ENCODE data around the gene LAMP1. TPM values are rescaled to one million over a fixed set of nuclear protein-coding genes. Genes with fewer than 3 reads are reported as not detected.
"Not testable (repeated sequence)": the region's sequence is repeated elsewhere in the genome, so short reads cannot be mapped to it uniquely, and the experiment has no call there.

The LAMP1 gene
- total RNA-seq, 1 donor from 2014 or later = 77.2 TPM

DNA sequence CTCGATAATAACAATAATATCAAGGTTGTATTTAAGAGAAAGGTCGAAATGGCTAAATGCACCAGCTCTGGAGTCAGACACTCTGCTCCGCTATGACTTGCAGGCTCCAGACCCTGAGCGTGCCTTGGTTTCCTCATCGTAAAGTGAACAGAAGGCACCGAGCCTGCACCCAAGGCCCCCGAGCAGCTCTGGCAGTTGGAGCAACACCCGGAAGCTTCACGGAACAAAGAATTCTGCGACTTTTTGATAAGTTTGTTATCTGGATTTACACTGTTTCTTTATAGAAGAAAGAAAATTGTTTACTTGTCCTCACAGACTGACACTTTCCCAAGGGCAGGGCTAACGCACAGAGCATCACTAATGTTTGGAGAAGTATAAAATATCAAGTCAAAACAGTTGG, 62.5 kb downstream of the LAMP1 start:
- Histone ChIP-seq H3K4me1 (ENCODE audit: control insufficient read depth in 3 of 3, insufficient read depth in 3 of 3, low read length in 3 of 3) (peaks cover 0 to 4% (median 2%) of the 10 kb centered on the region in 3 donors), H3K9me3 (ENCODE audit: control insufficient read depth in 3 of 3, low read length in 3 of 3) (no peaks in the 10 kb centered on the region), H3K4me3 (ENCODE audit: low read length in 3 of 3) (no peak overlapping the region), H3K27ac (ENCODE audit: low read depth, low read length) (no peak overlapping the region), H3K9ac (ENCODE audit: low read depth in 1 of 3, low read length in 3 of 3) (no peak overlapping the region), H3K27me3 (ENCODE audit: control insufficient read depth in 3 of 3, insufficient read depth in 3 of 3, low read length in 3 of 3) (no peaks in the 10 kb centered on the region), H3K36me3 (ENCODE audit: control insufficient read depth in 3 of 3, insufficient read depth in 3 of 3, low read length in 3 of 3) (peaks cover 3 to 6% (median 3%) of the 10 kb centered on the region in 3 donors)

DNA sequence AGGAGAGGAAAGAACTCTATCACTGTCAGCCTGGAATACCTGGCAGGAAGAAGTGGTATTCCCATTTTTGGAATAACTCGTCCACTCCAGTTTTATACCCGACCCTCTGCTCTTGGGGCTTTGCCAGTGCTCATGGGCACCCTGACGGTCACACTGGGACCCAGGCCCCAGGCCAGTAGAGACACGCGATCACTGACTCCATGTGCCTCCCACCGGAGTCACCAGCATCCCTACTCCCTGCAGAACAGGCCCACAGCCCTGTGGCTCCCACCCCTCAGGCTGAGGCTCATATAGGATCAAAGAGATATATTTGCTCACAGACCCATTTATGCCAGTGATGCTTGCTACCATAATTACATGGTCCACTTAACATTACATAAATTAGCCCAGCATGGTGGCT, 63.4 kb downstream of the LAMP1 start:
- Histone ChIP-seq H3K9ac (ENCODE audit: low read depth in 1 of 3, low read length in 3 of 3) (no peak overlapping the region), H3K9me3 (ENCODE audit: control insufficient read depth in 3 of 3, low read length in 3 of 3) (no peaks in the 10 kb centered on the region), H3K4me1 (ENCODE audit: control insufficient read depth in 3 of 3, insufficient read depth in 3 of 3, low read length in 3 of 3) (peaks cover 2 to 13% (median 7%) of the 10 kb centered on the region in 3 donors), H3K27ac (ENCODE audit: low read depth, low read length) (no peak overlapping the region), H3K36me3 (ENCODE audit: control insufficient read depth in 3 of 3, insufficient read depth in 3 of 3, low read length in 3 of 3) (peaks cover 3 to 4% (median 3%) of the 10 kb centered on the region in 3 donors), H3K4me3 (ENCODE audit: low read length in 3 of 3) (no peak overlapping the region), H3K27me3 (ENCODE audit: control insufficient read depth in 3 of 3, insufficient read depth in 3 of 3, low read length in 3 of 3) (no peaks in the 10 kb centered on the region)

DNA sequence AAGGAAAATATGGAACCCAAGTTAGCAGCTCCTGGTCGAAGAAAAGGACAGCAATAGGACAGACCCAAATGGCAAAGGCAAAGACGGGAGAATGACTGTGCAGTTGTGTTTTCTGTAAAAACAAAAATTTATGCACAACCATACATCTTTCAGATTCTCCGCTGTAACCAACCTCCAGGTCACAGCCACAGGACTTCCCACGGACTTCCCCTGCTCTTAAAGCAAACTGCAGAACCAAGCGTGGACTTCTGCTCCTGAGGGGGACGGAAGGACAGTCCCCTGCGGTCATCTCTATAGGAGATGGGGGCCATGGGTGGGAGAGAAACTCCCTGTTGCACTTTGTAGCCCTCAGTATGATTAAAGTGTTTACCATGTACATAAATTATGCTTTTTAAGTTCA, 64.4 kb downstream of the LAMP1 start:
- no peaks in the 10 kb centered on the region for H3K27me3 ChIP-seq (ENCODE audit: control insufficient read depth in 3 of 3, insufficient read depth in 3 of 3, low read length in 3 of 3)
- H3K9ac ChIP-seq (ENCODE audit: low read depth in 1 of 3, low read length in 3 of 3) = no peak overlapping the region
- no peaks in the 10 kb centered on the region for H3K9me3 ChIP-seq (ENCODE audit: control insufficient read depth in 3 of 3, low read length in 3 of 3)
- peaks cover 3 to 4% (median 3%) of the 10 kb centered on the region in 3 donors for H3K36me3 ChIP-seq (ENCODE audit: control insufficient read depth in 3 of 3, insufficient read depth in 3 of 3, low read length in 3 of 3)
- H3K4me1 ChIP-seq (ENCODE audit: control insufficient read depth in 3 of 3, insufficient read depth in 3 of 3, low read length in 3 of 3) = peaks cover 2 to 13% (median 9%) of the 10 kb centered on the region in 3 donors
- H3K27ac ChIP-seq (ENCODE audit: low read depth, low read length) = no peak overlapping the region
- H3K4me3 ChIP-seq (ENCODE audit: low read length in 3 of 3) = no peak overlapping the region

DNA sequence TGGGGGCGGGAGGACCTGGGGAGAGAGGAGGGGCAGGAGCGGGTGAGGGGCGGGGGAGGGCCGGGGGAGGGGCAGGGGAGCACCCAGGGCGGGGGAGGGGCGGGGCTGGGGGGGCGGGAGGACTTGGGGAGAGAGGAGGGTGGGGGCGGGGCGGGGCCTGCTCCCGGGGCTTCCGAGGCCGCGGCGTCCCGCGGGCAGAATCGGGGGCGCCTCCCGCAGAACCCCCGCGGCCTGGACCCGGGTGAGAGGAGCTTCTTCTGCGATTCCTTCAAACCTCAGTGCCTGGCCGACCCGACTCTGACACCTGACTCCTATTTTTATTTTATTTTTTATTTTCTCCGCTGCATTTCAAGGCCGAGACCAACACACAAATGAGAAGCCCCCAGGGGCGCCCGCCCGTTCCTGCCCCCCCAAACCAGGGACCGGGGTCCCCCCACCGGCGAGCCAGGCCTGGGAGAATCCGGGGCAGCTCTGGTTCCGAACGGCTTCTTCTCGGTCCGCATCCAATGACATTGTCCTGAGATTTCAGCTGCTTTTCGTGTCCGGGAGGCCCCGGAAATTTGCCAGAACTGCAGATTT, 67.4 kb downstream of the LAMP1 start:
- Histone ChIP-seq H3K4me1 (ENCODE audit: control insufficient read depth in 3 of 3, insufficient read depth in 3 of 3, low read length in 3 of 3) (peaks cover 2 to 13% (median 9%) of the 10 kb centered on the region in 3 donors), H3K36me3 (ENCODE audit: control insufficient read depth in 3 of 3, insufficient read depth in 3 of 3, low read length in 3 of 3) (peaks cover 0 to 4% (median 0%) of the 10 kb centered on the region in 3 donors), H3K27ac (ENCODE audit: low read depth, low read length) (peak overlapping the region; percentile 72), H3K27me3 (ENCODE audit: control insufficient read depth in 3 of 3, insufficient read depth in 3 of 3, low read length in 3 of 3) (no peaks in the 10 kb centered on the region), H3K4me3 (ENCODE audit: low read length in 3 of 3) (peak overlapping the region; percentile 43 to 72 (median 60)), H3K9me3 (ENCODE audit: control insufficient read depth in 3 of 3, low read length in 3 of 3) (no peaks in the 10 kb centered on the region), H3K9ac (ENCODE audit: low read depth in 1 of 3, low read length in 3 of 3) (peak overlapping the region; percentile 68 to 86 (median 81))

DNA sequence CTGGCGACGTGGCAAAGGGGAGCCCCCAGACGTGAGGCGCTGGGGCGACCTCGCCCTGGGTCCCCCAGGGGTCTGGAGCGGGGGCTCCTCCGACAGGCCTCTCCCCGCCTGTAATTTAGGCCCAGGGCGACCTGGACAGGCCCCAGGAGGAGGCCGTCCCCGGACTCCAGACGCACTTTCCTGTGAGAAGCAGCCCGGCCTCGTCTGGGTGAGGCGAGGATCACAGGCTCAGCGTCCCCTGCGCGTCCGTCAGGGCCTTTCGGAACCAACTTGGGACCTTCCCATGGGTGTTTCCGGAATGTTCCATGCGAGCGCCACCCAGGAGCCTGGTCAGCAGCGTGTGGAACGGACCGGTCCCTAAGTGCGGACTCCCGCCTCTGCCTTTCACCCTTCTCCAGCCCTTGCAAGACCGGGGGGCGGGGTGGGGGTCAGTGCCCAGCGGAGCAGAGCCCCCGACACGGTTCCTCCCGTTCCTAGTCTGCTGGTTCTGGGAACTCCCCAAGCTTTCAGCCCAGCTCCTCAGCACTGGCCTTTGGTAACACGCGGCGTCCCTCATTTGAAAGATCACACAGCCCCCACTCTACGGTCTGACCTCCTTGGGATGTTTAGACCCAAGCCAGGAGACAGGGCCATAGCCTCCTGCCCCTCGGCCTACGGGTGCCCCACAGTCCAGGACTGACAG, 68.0 kb downstream of the LAMP1 start:
- H3K9ac ChIP-seq (ENCODE audit: low read depth in 1 of 3, low read length in 3 of 3) = peak overlapping the region; percentile 68 to 86 (median 81)

DNA sequence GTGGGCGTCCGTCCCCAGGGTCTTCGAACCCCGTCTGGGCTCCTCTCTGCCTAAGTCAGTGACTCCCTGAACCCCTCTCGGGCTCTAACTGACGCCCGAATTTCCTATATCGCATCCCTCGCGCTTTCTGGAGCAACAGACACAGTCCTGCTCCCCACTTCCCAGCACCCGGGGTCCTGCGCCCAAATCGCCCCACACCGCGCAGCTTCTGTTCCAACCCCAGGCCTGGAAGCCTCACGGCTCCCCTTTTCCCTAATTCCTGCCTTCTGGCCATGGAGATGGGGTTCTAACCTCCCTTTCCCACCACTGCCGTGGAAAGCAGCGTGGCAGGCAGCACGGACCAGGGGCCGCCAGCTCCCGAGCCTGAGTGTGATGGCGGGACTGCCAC, 68.5 kb downstream of the LAMP1 start:
- Histone ChIP-seq H3K4me3 (ENCODE audit: low read length in 3 of 3) (no peak overlapping the region), H3K36me3 (ENCODE audit: control insufficient read depth in 3 of 3, insufficient read depth in 3 of 3, low read length in 3 of 3) (peaks cover 0 to 2% (median 0%) of the 10 kb centered on the region in 3 donors), H3K9ac (ENCODE audit: low read depth in 1 of 3, low read length in 3 of 3) (peak overlapping the region in 2 of 3 donors; percentile 33 to 81), H3K4me1 (ENCODE audit: control insufficient read depth in 3 of 3, insufficient read depth in 3 of 3, low read length in 3 of 3) (peaks cover 2 to 13% (median 9%) of the 10 kb centered on the region in 3 donors), H3K27me3 (ENCODE audit: control insufficient read depth in 3 of 3, insufficient read depth in 3 of 3, low read length in 3 of 3) (no peaks in the 10 kb centered on the region), H3K9me3 (ENCODE audit: control insufficient read depth in 3 of 3, low read length in 3 of 3) (no peaks in the 10 kb centered on the region), H3K27ac (ENCODE audit: low read depth, low read length) (no peak overlapping the region)

More for the DNA sequence above, 68.0 kb downstream of the LAMP1 start:
- H3K27me3 ChIP-seq (ENCODE audit: control insufficient read depth in 3 of 3, insufficient read depth in 3 of 3, low read length in 3 of 3) = no peaks in the 10 kb centered on the region
- H3K4me1 ChIP-seq (ENCODE audit: control insufficient read depth in 3 of 3, insufficient read depth in 3 of 3, low read length in 3 of 3) = peaks cover 2 to 13% (median 9%) of the 10 kb centered on the region in 3 donors
- H3K27ac ChIP-seq (ENCODE audit: low read depth, low read length) = peak overlapping the region; percentile 72
- H3K36me3 ChIP-seq (ENCODE audit: control insufficient read depth in 3 of 3, insufficient read depth in 3 of 3, low read length in 3 of 3) = peaks cover 0 to 2% (median 0%) of the 10 kb centered on the region in 3 donors
- H3K9me3 ChIP-seq (ENCODE audit: control insufficient read depth in 3 of 3, low read length in 3 of 3) = no peaks in the 10 kb centered on the region
- H3K4me3 ChIP-seq (ENCODE audit: low read length in 3 of 3) = peak overlapping the region; percentile 43 to 72 (median 60)

DNA sequence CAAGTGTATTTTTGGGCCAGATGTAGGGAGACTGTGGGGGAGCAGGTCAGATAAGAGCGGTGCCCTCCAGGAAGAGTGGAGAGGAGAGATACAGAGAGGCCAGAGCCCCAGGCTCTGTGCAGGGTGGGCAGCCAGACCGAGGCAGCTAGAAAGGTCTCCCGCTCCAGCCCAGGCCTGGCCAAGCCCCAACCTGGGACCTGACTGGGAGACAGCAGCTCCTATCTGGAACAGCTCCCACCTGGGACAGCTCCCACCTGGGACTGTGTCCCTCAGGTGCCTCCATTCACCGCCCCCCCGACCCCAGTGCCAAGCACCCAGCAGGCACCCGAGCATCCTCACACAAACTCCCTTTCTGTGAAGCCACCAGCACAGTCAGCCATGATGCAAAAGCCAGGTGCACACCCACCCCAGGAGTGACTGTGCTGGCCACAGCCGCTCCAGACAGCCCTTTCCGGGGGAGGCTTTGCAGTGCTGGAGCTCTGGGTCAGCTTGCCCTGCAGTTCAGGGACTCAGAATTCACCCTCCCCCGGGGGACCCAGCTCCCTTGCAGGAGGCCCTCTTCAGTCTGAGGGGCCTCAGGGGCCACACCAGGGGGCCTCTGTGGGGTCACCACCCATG, 69.0 kb downstream of the LAMP1 start:
- H3K9ac ChIP-seq (ENCODE audit: low read depth in 1 of 3, low read length in 3 of 3) = peak overlapping the region in 1 of 3 donors; percentile 33
- no peaks in the 10 kb centered on the region for H3K27me3 ChIP-seq (ENCODE audit: control insufficient read depth in 3 of 3, insufficient read depth in 3 of 3, low read length in 3 of 3)
- peaks cover 2 to 13% (median 9%) of the 10 kb centered on the region in 3 donors for H3K4me1 ChIP-seq (ENCODE audit: control insufficient read depth in 3 of 3, insufficient read depth in 3 of 3, low read length in 3 of 3)
- no peak overlapping the region for H3K27ac ChIP-seq (ENCODE audit: low read depth, low read length)
- H3K4me3 ChIP-seq (ENCODE audit: low read length in 3 of 3) = no peak overlapping the region
- H3K36me3 ChIP-seq (ENCODE audit: control insufficient read depth in 3 of 3, insufficient read depth in 3 of 3, low read length in 3 of 3) = peaks cover 0 to 2% (median 0%) of the 10 kb centered on the region in 3 donors
- no peaks in the 10 kb centered on the region for H3K9me3 ChIP-seq (ENCODE audit: control insufficient read depth in 3 of 3, low read length in 3 of 3)

DNA sequence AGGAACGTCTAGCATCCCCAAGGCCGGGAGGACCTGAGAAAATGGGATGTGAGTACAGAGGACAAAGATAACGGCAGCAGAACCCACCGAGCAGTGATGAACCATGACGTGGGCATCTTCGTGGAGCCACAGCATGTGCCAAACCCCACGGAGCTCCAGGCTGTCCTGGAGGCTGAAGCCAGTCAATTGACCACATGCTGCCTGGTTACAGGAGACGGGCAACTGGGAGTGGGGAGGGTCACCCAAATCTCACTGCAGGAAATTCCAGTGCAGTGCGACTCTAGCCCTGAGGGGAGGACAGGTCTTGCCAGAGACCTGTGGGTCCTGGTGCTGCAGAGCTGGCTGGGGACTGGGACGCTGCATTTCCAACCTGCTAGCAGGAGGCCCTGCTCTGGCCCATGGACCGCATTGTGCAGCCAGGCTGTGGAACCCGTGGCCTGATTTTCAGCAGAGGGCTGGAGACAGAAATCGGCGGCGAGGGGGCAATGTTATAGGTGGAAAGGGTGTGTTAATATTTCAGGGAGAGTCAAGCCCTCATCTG, 70.1 kb downstream of the LAMP1 start:
- Histone ChIP-seq H3K9me3 (ENCODE audit: control insufficient read depth in 3 of 3, low read length in 3 of 3) (no peaks in the 10 kb centered on the region), H3K9ac (ENCODE audit: low read depth in 1 of 3, low read length in 3 of 3) (no peak overlapping the region), H3K27ac (ENCODE audit: low read depth, low read length) (no peak overlapping the region), H3K27me3 (ENCODE audit: control insufficient read depth in 3 of 3, insufficient read depth in 3 of 3, low read length in 3 of 3) (no peaks in the 10 kb centered on the region), H3K4me1 (ENCODE audit: control insufficient read depth in 3 of 3, insufficient read depth in 3 of 3, low read length in 3 of 3) (peaks cover 2 to 13% (median 9%) of the 10 kb centered on the region in 3 donors), H3K4me3 (ENCODE audit: low read length in 3 of 3) (no peak overlapping the region), H3K36me3 (ENCODE audit: control insufficient read depth in 3 of 3, insufficient read depth in 3 of 3, low read length in 3 of 3) (no peaks in the 10 kb centered on the region)

DNA sequence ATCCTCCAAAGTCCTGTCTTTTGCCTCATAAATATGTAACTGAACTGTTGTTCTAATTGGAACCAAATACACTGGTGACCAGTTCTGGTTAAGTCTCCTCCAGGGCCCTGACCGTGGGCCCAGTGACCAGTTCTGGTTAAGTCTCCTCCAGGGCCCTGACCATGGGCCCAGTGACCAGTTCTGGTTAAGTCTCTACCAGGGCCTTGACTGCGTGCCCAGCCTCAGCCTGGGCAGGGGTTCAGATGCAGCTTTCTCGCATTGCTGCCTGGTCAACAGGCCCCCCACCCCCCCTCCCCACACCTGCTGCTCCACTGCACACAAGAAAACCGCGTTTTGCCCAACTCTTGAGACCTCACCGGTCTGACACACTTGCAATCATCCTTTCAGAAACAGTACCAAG, 70.7 kb downstream of the LAMP1 start:
- Histone ChIP-seq H3K4me3 (ENCODE audit: low read length in 3 of 3) (no peak overlapping the region), H3K4me1 (ENCODE audit: control insufficient read depth in 3 of 3, insufficient read depth in 3 of 3, low read length in 3 of 3) (peaks cover under 1 to 12% (median 9%) of the 10 kb centered on the region in 3 donors), H3K36me3 (ENCODE audit: control insufficient read depth in 3 of 3, insufficient read depth in 3 of 3, low read length in 3 of 3) (no peaks in the 10 kb centered on the region), H3K27me3 (ENCODE audit: control insufficient read depth in 3 of 3, insufficient read depth in 3 of 3, low read length in 3 of 3) (no peaks in the 10 kb centered on the region), H3K27ac (ENCODE audit: low read depth, low read length) (no peak overlapping the region), H3K9me3 (ENCODE audit: control insufficient read depth in 3 of 3, low read length in 3 of 3) (no peaks in the 10 kb centered on the region), H3K9ac (ENCODE audit: low read depth in 1 of 3, low read length in 3 of 3) (no peak overlapping the region)

DNA sequence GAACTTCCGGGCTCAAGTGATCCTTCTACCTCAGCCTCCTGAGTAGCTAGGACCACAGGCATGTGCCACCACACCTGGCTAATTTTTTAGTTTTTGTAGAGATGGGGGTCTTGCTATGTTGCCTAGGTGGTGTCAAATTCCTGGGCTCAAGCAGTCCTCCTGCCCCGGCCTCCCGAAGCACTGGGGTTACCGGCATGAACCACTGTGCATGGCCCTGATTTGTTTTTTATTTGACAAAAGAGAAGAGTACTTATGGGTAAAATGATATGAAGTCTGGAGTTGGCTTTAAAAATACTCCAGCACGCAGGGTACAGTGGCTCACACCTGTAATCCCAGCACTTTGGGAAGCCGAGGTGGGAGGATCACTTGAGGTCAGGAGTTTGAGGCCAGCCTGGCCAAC, 71.3 kb downstream of the LAMP1 start:
- not testable (repeated sequence) for H3K4me3 ChIP-seq (ENCODE audit: low read length in 3 of 3); H3K27ac ChIP-seq (ENCODE audit: low read depth, low read length); H3K9me3 ChIP-seq (ENCODE audit: control insufficient read depth in 3 of 3, low read length in 3 of 3); H3K9ac ChIP-seq (ENCODE audit: low read depth in 1 of 3, low read length in 3 of 3); H3K27me3 ChIP-seq (ENCODE audit: control insufficient read depth in 3 of 3, insufficient read depth in 3 of 3, low read length in 3 of 3); H3K36me3 ChIP-seq (ENCODE audit: control insufficient read depth in 3 of 3, insufficient read depth in 3 of 3, low read length in 3 of 3); H3K4me1 ChIP-seq (ENCODE audit: control insufficient read depth in 3 of 3, insufficient read depth in 3 of 3, low read length in 3 of 3)
